Naive thymus-derived CD4-positive, alpha-beta T cell (primary cell): ENCODE results near the gene ZCWPW2. TPM values are rescaled to one million over a fixed set of nuclear protein-coding genes. Genes with fewer than 3 reads are reported as not detected.
A peak's percentile ranks its signal among the peaks of the same experiment; 100 is the strongest.

Source experiments
- ATAC-seq: fragments of 150-1000 bp; cut with Tn5 transposase; 2 replicates; pipeline ENCODE4 v1.10.0; 2021; ENCODE audit warnings: mild to moderate bottlenecking, moderate library complexity
- CTCF ChIA-PET: fragments of 350-600 bp; sonication (Branson Sonifier 250); formaldehyde crosslinking; loops from one replicate; lab custom pipeline; 2021; ENCODE audit warnings: antibody characterized with exemption; lab: Charles Lee
- POLR2A ChIA-PET: fragments of 350-600 bp; sonication (Branson Sonifier 250); formaldehyde crosslinking; loops from one replicate; lab custom pipeline; 2021; ENCODE audit warnings: antibody characterized with exemption, inconsistent platforms; lab: Charles Lee
- DNase-seq, 9 donors: peaks; one replicate each; pipeline versions ENCODE4 v3.0.0 to v3.0.0-alpha.2; 2020 to 2022; ENCODE audit warnings: mixed read lengths in 1 of 9
- H3K27ac ChIP-seq: one replicate; pipeline ENCODE4 v1.7.0; 2013; ENCODE audit warnings: mild to moderate bottlenecking, low read depth, low read length, moderate library complexity
- H3K27me3 ChIP-seq, 2 donors: one replicate each; pipeline ENCODE4 v1.7.0; 2013; ENCODE audit warnings: low read length in 2 of 2, mild to moderate bottlenecking in 2 of 2, moderate library complexity in 2 of 2; ENCODE audit not compliant: control insufficient read depth in 2 of 2, insufficient read depth in 2 of 2
- H3K36me3 ChIP-seq, 3 experiments: 1 replicate in 2 of 3; 2 replicates in 1 of 3; pipeline ENCODE4 v1.7.0; 2013; ENCODE audit warnings: low read length in 3 of 3, mild to moderate bottlenecking in 3 of 3, moderate library complexity in 1 of 3; ENCODE audit not compliant: insufficient read depth in 3 of 3, control insufficient read depth in 2 of 3
- H3K4me1 ChIP-seq, 2 donors: one replicate each; pipeline ENCODE4 v1.7.0; 2013; ENCODE audit warnings: low read length in 2 of 2, mild to moderate bottlenecking in 2 of 2, moderate library complexity in 1 of 2; ENCODE audit not compliant: control insufficient read depth in 2 of 2, insufficient read depth in 2 of 2
- H3K4me3 ChIP-seq: 2 replicates; pipeline ENCODE4 v1.7.0; 2013; ENCODE audit warnings: mild to moderate bottlenecking, low read length
- H3K9me3 ChIP-seq, 3 experiments: 1 replicate in 2 of 3; 2 replicates in 1 of 3; pipeline ENCODE4 v1.7.0; 2013; ENCODE audit warnings: low read length in 3 of 3; ENCODE audit not compliant: control insufficient read depth in 2 of 3
- H3K27ac Mint-ChIP-seq, 9 donors: one replicate each; pipeline ENCODE4 v1.8.0; 2020 to 2022; ENCODE audit warnings: mixed read lengths in 9 of 9, mild to moderate bottlenecking in 8 of 9, moderate library complexity in 5 of 9, inconsistent platforms in 2 of 9
- H3K27me3 Mint-ChIP-seq, 5 donors: one replicate each; pipeline ENCODE4 v1.8.0; 2021 to 2022; ENCODE audit warnings: mixed read lengths in 5 of 5, mild to moderate bottlenecking in 1 of 5
- H3K36me3 Mint-ChIP-seq, 5 donors: one replicate each; pipeline ENCODE4 v1.8.0; 2020 to 2022; ENCODE audit warnings: mixed read lengths in 5 of 5, mild to moderate bottlenecking in 3 of 5, inconsistent platforms in 1 of 5
- H3K4me1 Mint-ChIP-seq, 7 donors: one replicate each; pipeline ENCODE4 v1.8.0; 2020 to 2022; ENCODE audit warnings: mixed read lengths in 7 of 7, mild to moderate bottlenecking in 3 of 7, inconsistent platforms in 1 of 7
- H3K4me3 Mint-ChIP-seq, 10 donors: one replicate each; pipeline ENCODE4 v1.8.0; 2020 to 2022; ENCODE audit warnings: mild to moderate bottlenecking in 10 of 10, mixed read lengths in 10 of 10, moderate library complexity in 6 of 10, inconsistent platforms in 2 of 10
- H3K9me3 Mint-ChIP-seq, 11 donors: one replicate each; pipeline ENCODE4 v1.8.0; 2020 to 2022; ENCODE audit warnings: mixed read lengths in 11 of 11, mild to moderate bottlenecking in 4 of 11, inconsistent platforms in 1 of 11, moderate library complexity in 1 of 11
- intact Hi-C, 2 donors: fragments of 100-400 bp; cut with micrococcal nuclease; formaldehyde crosslinking; loops; one replicate each; pipeline ENCODE4 v1.15.1; 2023
- polyA plus RNA-seq, 2 donors: library from polyadenylated mRNA; unstranded; fragments of 300-500 nt; fragmentation: Illumina TruSeq; gene quantifications; one replicate each; pipeline ENCODE4 v1.2.3, GENCODE V29; 2021
- total RNA-seq, 6 experiments: library from RNA in 5 of 6; stranded (reverse) in 5 of 6; gene quantifications; 1 replicate in 5 of 6; 2 replicates in 1 of 6; pipeline ENCODE4 v1.2.3 and lab custom pipeline; 2021 to 2026

ZCWPW2 gene
- total and polyA plus RNA-seq, 7 experiments from 2014 or later, result 0.56 to 1.3 (median 0.78) TPM

GRCh38 chr3:28347374-28348264 is 902 bp upstream of the ZCWPW2 start:
- Mint-ChIP-seq H3K4me3 (peak overlapping the region; percentile 88 to 99 (median 94)), H3K27me3 (no peaks in the 10 kb centered on the region), H3K9me3 (peaks cover 0 to 11% (median 3%) of the 10 kb centered on the region in 11 donors), H3K36me3 (peaks cover 0 to 27% (median 10%) of the 10 kb centered on the region in 5 donors), H3K4me1 (peaks cover 30 to 82% (median 69%) of the 10 kb centered on the region in 7 donors), H3K27ac (peak overlapping the region; percentile 96 to 100 (median 98))
- Histone ChIP-seq H3K27ac (peak overlapping the region; percentile 92), H3K4me3 (peak overlapping the region; percentile 93), H3K9me3 (no peaks in the 10 kb centered on the region), H3K36me3 (peaks cover 0 to 5% (median 0%) of the 10 kb centered on the region in 3 experiments), H3K4me1 (peaks cover 42 to 43% of the 10 kb centered on the region in 2 donors), H3K27me3 (no peaks in the 10 kb centered on the region)
- peak in 3 of 9 donors; percentile 9 to 20 (median 13) for DNase-seq
- ChIA-PET POLR2A (interaction anchor here (0.8 to 3.7 kb wide), 5 partner anchors 12 to 851 kb away, joined by 3 to 23 read pairs (median 5); partner anchors contain the start of gene CMC1), CTCF (interaction anchor here (0.6 to 1.8 kb wide), 3 partner anchors 9 to 19 kb away, joined by 3 to 6 read pairs (median 5); no protein-coding TSS in a partner anchor)
- no peak for ATAC-seq
- intact Hi-C loops, result loop anchor here (1.0 to 5.0 kb wide), 7 partner anchors 21 to 715 kb away; partner anchors contain the start of genes CMC1 (in 1 of the 2) and EOMES (in 1 of the 2)

GRCh38 chr3:28348265-28348628 is 274 bp upstream of the ZCWPW2 start:
- Mint-ChIP-seq H3K27ac (peak overlapping the region; percentile 96 to 100 (median 98)), H3K4me3 (peak overlapping the region; percentile 88 to 99 (median 94)), H3K9me3 (peaks cover 0 to 15% (median 3%) of the 10 kb centered on the region in 11 donors), H3K27me3 (no peaks in the 10 kb centered on the region), H3K36me3 (peaks cover 0 to 27% (median 11%) of the 10 kb centered on the region in 5 donors), H3K4me1 (peaks cover 30 to 75% (median 63%) of the 10 kb centered on the region in 7 donors)
- Histone ChIP-seq H3K4me1 (peaks cover 36 to 39% of the 10 kb centered on the region in 2 donors), H3K27ac (peak overlapping the region; percentile 92), H3K4me3 (peak overlapping the region; percentile 93), H3K9me3 (no peaks in the 10 kb centered on the region), H3K36me3 (peaks cover 0 to 5% (median 0%) of the 10 kb centered on the region in 3 experiments), H3K27me3 (no peaks in the 10 kb centered on the region)
- ChIA-PET POLR2A (interaction anchor here (0.7 to 3.7 kb wide), 12 partner anchors 9 to 868 kb away, joined by 3 to 23 read pairs (median 4); partner anchors contain the start of genes CMC1, EOMES and SLC4A7), CTCF (interaction anchor here (0.6 to 1.8 kb wide), 3 partner anchors 9 to 20 kb away, joined by 3 to 6 read pairs (median 5); no protein-coding TSS in a partner anchor)
- DNase-seq (no peak), ATAC-seq (peak; percentile 86)
- intact Hi-C loops, result loop anchor here (1.0 to 5.0 kb wide), 7 partner anchors 22 to 715 kb away; partner anchors contain the start of genes CMC1 (in 1 of the 2) and EOMES (in 1 of the 2)

GRCh38 chr3:28349469-28350000 is 1.0 kb downstream of the ZCWPW2 start:
- Histone ChIP-seq H3K4me1 (peaks cover 35 to 39% of the 10 kb centered on the region in 2 donors), H3K27ac (peak overlapping the region; percentile 92), H3K36me3 (peaks cover 0 to 5% (median 0%) of the 10 kb centered on the region in 3 experiments), H3K9me3 (peaks cover 0 to 3% (median 0%) of the 10 kb centered on the region in 3 experiments), H3K27me3 (no peaks in the 10 kb centered on the region), H3K4me3 (peak overlapping the region; percentile 93)
- Mint-ChIP-seq H3K27me3 (no peaks in the 10 kb centered on the region), H3K27ac (peak overlapping the region; percentile 96 to 100 (median 98)), H3K4me1 (peaks cover 30 to 70% (median 57%) of the 10 kb centered on the region in 7 donors), H3K9me3 (peaks cover 0 to 25% (median 9%) of the 10 kb centered on the region in 11 donors), H3K4me3 (peak overlapping the region; percentile 88 to 99 (median 94)), H3K36me3 (peaks cover 0 to 34% (median 21%) of the 10 kb centered on the region in 5 donors)
- no peak for DNase-seq
- ChIA-PET POLR2A (interaction anchor here (1.0 to 3.7 kb wide), 10 partner anchors 10 to 870 kb away, joined by 3 to 23 read pairs (median 4); partner anchors contain the start of genes CMC1 and EOMES), CTCF (interaction anchor here (0.6 to 1.8 kb wide), 2 partner anchors 13 to 644 kb away, joined by 4 to 6 read pairs; no protein-coding TSS in a partner anchor)
- intact Hi-C loops, result loop anchor here (1.0 to 5.0 kb wide), 9 partner anchors 108 to 980 kb away; partner anchors contain the start of genes NEK10 (in 2 of the 2), SLC4A7 (in 2 of the 2), CMC1 (in 1 of the 2) and EOMES (in 1 of the 2)
- no peak for ATAC-seq

GRCh38 chr3:28376424-28376823 is 27.9 kb downstream of the ZCWPW2 start:
- Mint-ChIP-seq H3K27me3 (peaks cover 0 to 6% (median 0%) of the 10 kb centered on the region in 5 donors), H3K36me3 (peaks cover 0 to 22% (median 15%) of the 10 kb centered on the region in 5 donors), H3K4me3 (no peak overlapping the region), H3K9me3 (peaks cover 0 to 37% (median 12%) of the 10 kb centered on the region in 11 donors), H3K4me1 (no peaks in the 10 kb centered on the region), H3K27ac (no peak overlapping the region)
- intact Hi-C loops, result no loop called here
- H3K9me3 ChIP-seq, result no peaks in the 10 kb centered on the region
- H3K27ac ChIP-seq, result no peak overlapping the region
- CTCF ChIA-PET, result no interaction called here
- H3K36me3 ChIP-seq, result no peaks in the 10 kb centered on the region
- no peaks in the 10 kb centered on the region for H3K27me3 ChIP-seq
- no peak for DNase-seq
- POLR2A ChIA-PET, result no interaction called here
- ATAC-seq, result peak; percentile 41
- H3K4me1 ChIP-seq, result no peaks in the 10 kb centered on the region
- H3K4me3 ChIP-seq, result no peak overlapping the region

- Mint-ChIP-seq H3K27me3 (no peaks in the 10 kb centered on the region), H3K9me3 (peaks cover 0 to 48% (median 12%) of the 10 kb centered on the region in 11 donors), H3K4me3 (no peak overlapping the region), H3K4me1 (no peaks in the 10 kb centered on the region), H3K36me3 (peaks cover 0 to 25% (median 16%) of the 10 kb centered on the region in 5 donors), H3K27ac (no peak overlapping the region)
- Histone ChIP-seq H3K9me3 (peaks cover 0 to 6% (median 3%) of the 10 kb centered on the region in 3 experiments), H3K27ac (no peak overlapping the region), H3K36me3 (no peaks in the 10 kb centered on the region), H3K27me3 (no peaks in the 10 kb centered on the region), H3K4me1 (no peaks in the 10 kb centered on the region), H3K4me3 (no peak overlapping the region)
- ChIA-PET POLR2A (no interaction called here), CTCF (interaction anchor here (0.5 kb wide), 1 partner anchor 86 kb away, joined by 3 read pairs; no protein-coding TSS in a partner anchor)
- ATAC-seq (no peak), DNase-seq (no peak)
- intact Hi-C loops, result no loop called here
Measured at GRCh38 chr3:28386049-28386448, 37.5 kb downstream of the ZCWPW2 start.

GRCh38 chr3:28388978-28389377 is 40.5 kb downstream of the ZCWPW2 start:
- Mint-ChIP-seq H3K4me3 (no peak overlapping the region), H3K9me3 (peaks cover 8 to 77% (median 25%) of the 10 kb centered on the region in 11 donors), H3K36me3 (peaks cover 0 to 36% (median 19%) of the 10 kb centered on the region in 5 donors), H3K27me3 (no peaks in the 10 kb centered on the region), H3K4me1 (no peaks in the 10 kb centered on the region), H3K27ac (no peak overlapping the region)
- ChIA-PET POLR2A (no interaction called here), CTCF (no interaction called here)
- H3K9me3 ChIP-seq, result peaks cover 0 to 18% (median 3%) of the 10 kb centered on the region in 3 experiments
- no peaks in the 10 kb centered on the region for H3K27me3 ChIP-seq
- ATAC-seq (no peak), DNase-seq (no peak)
- H3K4me3 ChIP-seq, result no peak overlapping the region
- intact Hi-C loops, result no loop called here
- H3K36me3 ChIP-seq, result no peaks in the 10 kb centered on the region
- H3K27ac ChIP-seq, result no peak overlapping the region
- no peaks in the 10 kb centered on the region for H3K4me1 ChIP-seq
